IgD-negative memory B cell (primary cell): ENCODE measurements around the gene LRRC4C. TPM values are rescaled to one million over a fixed set of nuclear protein-coding genes. Genes with fewer than 3 reads are reported as not detected.

Source experiments
- H3K27ac Mint-ChIP-seq, 3 donors: one replicate each; pipeline ENCODE4 v1.8.0; 2020 to 2022; ENCODE audit warnings: mild to moderate bottlenecking in 3 of 3, mixed read lengths in 3 of 3, moderate library complexity in 1 of 3
- H3K27me3 Mint-ChIP-seq: one replicate; pipeline ENCODE4 v1.8.0; 2021; ENCODE audit warnings: mixed read lengths
- H3K36me3 Mint-ChIP-seq: one replicate; pipeline ENCODE4 v1.8.0; 2020; ENCODE audit warnings: mild to moderate bottlenecking, mixed read lengths
- H3K4me1 Mint-ChIP-seq, 3 donors: one replicate each; pipeline ENCODE4 v1.8.0; 2020 to 2022; ENCODE audit warnings: mixed read lengths in 3 of 3, mild to moderate bottlenecking in 1 of 3
- H3K4me3 Mint-ChIP-seq, 4 donors: one replicate each; pipeline ENCODE4 v1.8.0; 2020 to 2022; ENCODE audit warnings: mild to moderate bottlenecking in 4 of 4, mixed read lengths in 4 of 4, moderate library complexity in 3 of 4
- H3K9me3 Mint-ChIP-seq, 3 donors: one replicate each; pipeline ENCODE4 v1.8.0; 2020 to 2021; ENCODE audit warnings: mixed read lengths in 3 of 3, mild to moderate bottlenecking in 1 of 3
- polyA plus RNA-seq: library from polyadenylated mRNA; unstranded; fragments of 300-500 nt; fragmentation: Illumina TruSeq; gene quantifications from one replicate; pipeline ENCODE4 v1.2.3, GENCODE V29; 2021

LRRC4C gene
- polyA plus RNA-seq, 1 donor from 2014 or later: not detected

GRCh38 chr11:40388097-40388818 lies 1071.2 kb downstream of the LRRC4C start:
- Mint-ChIP-seq H3K4me3 (no peak overlapping the region), H3K27me3 (no peaks in the 10 kb centered on the region), H3K36me3 (no peaks in the 10 kb centered on the region), H3K4me1 (no peaks in the 10 kb centered on the region), H3K27ac (no peak overlapping the region), H3K9me3 (peaks cover 0 to 5% (median 0%) of the 10 kb centered on the region in 3 donors)

- Mint-ChIP-seq H3K4me1 (no peaks in the 10 kb centered on the region), H3K27me3 (no peaks in the 10 kb centered on the region), H3K36me3 (no peaks in the 10 kb centered on the region), H3K4me3 (no peak overlapping the region), H3K9me3 (peaks cover 0 to 5% (median 0%) of the 10 kb centered on the region in 3 donors), H3K27ac (no peak overlapping the region)
These were observed 1072.0 kb downstream of the LRRC4C start for GRCh38 chr11:40387240-40387980.

- Mint-ChIP-seq H3K36me3 (no peaks in the 10 kb centered on the region), H3K27me3 (no peaks in the 10 kb centered on the region), H3K4me1 (no peaks in the 10 kb centered on the region), H3K27ac (no peak overlapping the region), H3K4me3 (no peak overlapping the region), H3K9me3 (peaks cover 0 to 5% (median 2%) of the 10 kb centered on the region in 3 donors)
These were observed 1074.5 kb downstream of the LRRC4C start for GRCh38 chr11:40384991-40385390.

GRCh38 chr11:40381481-40381880 lies 1078.0 kb downstream of the LRRC4C start:
- no peaks in the 10 kb centered on the region for H3K4me1 Mint-ChIP-seq
- no peaks in the 10 kb centered on the region for H3K27me3 Mint-ChIP-seq
- H3K27ac Mint-ChIP-seq: no peak overlapping the region
- no peak overlapping the region for H3K4me3 Mint-ChIP-seq
- H3K9me3 Mint-ChIP-seq: peaks cover 1 to 5% (median 2%) of the 10 kb centered on the region in 3 donors
- H3K36me3 Mint-ChIP-seq: no peaks in the 10 kb centered on the region

- no peak overlapping the region for H3K27ac Mint-ChIP-seq
- H3K27me3 Mint-ChIP-seq: no peaks in the 10 kb centered on the region
- H3K4me3 Mint-ChIP-seq: no peak overlapping the region
- no peaks in the 10 kb centered on the region for H3K36me3 Mint-ChIP-seq
- H3K9me3 Mint-ChIP-seq: peaks cover 0 to 5% (median 1%) of the 10 kb centered on the region in 3 donors
- no peaks in the 10 kb centered on the region for H3K4me1 Mint-ChIP-seq
These were observed 1078.6 kb downstream of the LRRC4C start for GRCh38 chr11:40380835-40381234.

- H3K9me3 Mint-ChIP-seq: peaks cover 0 to 14% (median 4%) of the 10 kb centered on the region in 3 donors
- H3K4me3 Mint-ChIP-seq: no peak overlapping the region
- H3K27me3 Mint-ChIP-seq: no peaks in the 10 kb centered on the region
- H3K27ac Mint-ChIP-seq: no peak overlapping the region
- H3K36me3 Mint-ChIP-seq: no peaks in the 10 kb centered on the region
- H3K4me1 Mint-ChIP-seq: no peaks in the 10 kb centered on the region
These were observed 1083.1 kb downstream of the LRRC4C start for GRCh38 chr11:40376331-40376730.

GRCh38 chr11:40370821-40371616 lies 1088.4 kb downstream of the LRRC4C start:
- Mint-ChIP-seq H3K27me3 (no peaks in the 10 kb centered on the region), H3K4me3 (no peak overlapping the region), H3K4me1 (no peaks in the 10 kb centered on the region), H3K27ac (no peak overlapping the region), H3K9me3 (peaks cover 0 to 9% (median 2%) of the 10 kb centered on the region in 3 donors), H3K36me3 (no peaks in the 10 kb centered on the region)

- Mint-ChIP-seq H3K9me3 (peaks cover 1 to 11% (median 7%) of the 10 kb centered on the region in 3 donors), H3K27ac (no peak overlapping the region), H3K4me3 (no peak overlapping the region)
These were observed 1099.2 kb downstream of the LRRC4C start for GRCh38 chr11:40360206-40360798.

GRCh38 chr11:40354121-40354520 lies 1105.3 kb downstream of the LRRC4C start:
- H3K4me1 Mint-ChIP-seq: no peaks in the 10 kb centered on the region
- no peak overlapping the region for H3K27ac Mint-ChIP-seq
- no peaks in the 10 kb centered on the region for H3K36me3 Mint-ChIP-seq
- no peaks in the 10 kb centered on the region for H3K27me3 Mint-ChIP-seq
- no peak overlapping the region for H3K4me3 Mint-ChIP-seq
- H3K9me3 Mint-ChIP-seq: peaks cover 2 to 13% (median 3%) of the 10 kb centered on the region in 3 donors

More at GRCh38 chr11:40360206-40360798, 1099.2 kb downstream of the LRRC4C start:
- H3K36me3 Mint-ChIP-seq: no peaks in the 10 kb centered on the region
- H3K27me3 Mint-ChIP-seq: no peaks in the 10 kb centered on the region
- no peaks in the 10 kb centered on the region for H3K4me1 Mint-ChIP-seq

- no peak overlapping the region for H3K27ac Mint-ChIP-seq
- H3K4me1 Mint-ChIP-seq: no peaks in the 10 kb centered on the region
- H3K36me3 Mint-ChIP-seq: no peaks in the 10 kb centered on the region
- H3K9me3 Mint-ChIP-seq: peaks cover 2 to 13% (median 4%) of the 10 kb centered on the region in 3 donors
- no peaks in the 10 kb centered on the region for H3K27me3 Mint-ChIP-seq
- no peak overlapping the region for H3K4me3 Mint-ChIP-seq
These were observed 1118.5 kb downstream of the LRRC4C start for GRCh38 chr11:40340911-40341310.

GRCh38 chr11:40338739-40339138 lies 1120.7 kb downstream of the LRRC4C start:
- Mint-ChIP-seq H3K27me3 (no peaks in the 10 kb centered on the region), H3K27ac (no peak overlapping the region), H3K4me3 (no peak overlapping the region), H3K9me3 (peaks cover 2 to 8% (median 4%) of the 10 kb centered on the region in 3 donors), H3K4me1 (no peaks in the 10 kb centered on the region), H3K36me3 (no peaks in the 10 kb centered on the region)

- H3K4me1 Mint-ChIP-seq: no peaks in the 10 kb centered on the region
- no peaks in the 10 kb centered on the region for H3K36me3 Mint-ChIP-seq
- no peak overlapping the region for H3K27ac Mint-ChIP-seq
- H3K4me3 Mint-ChIP-seq: no peak overlapping the region
- H3K9me3 Mint-ChIP-seq: peaks cover 2 to 4% (median 3%) of the 10 kb centered on the region in 3 donors
- no peaks in the 10 kb centered on the region for H3K27me3 Mint-ChIP-seq
These were observed 1121.4 kb downstream of the LRRC4C start for GRCh38 chr11:40338062-40338461.

- Mint-ChIP-seq H3K9me3 (peaks cover 2 to 7% (median 3%) of the 10 kb centered on the region in 3 donors), H3K36me3 (no peaks in the 10 kb centered on the region), H3K27ac (no peak overlapping the region), H3K27me3 (no peaks in the 10 kb centered on the region), H3K4me3 (no peak overlapping the region), H3K4me1 (no peaks in the 10 kb centered on the region)
These were observed 1122.3 kb downstream of the LRRC4C start for GRCh38 chr11:40337118-40337517.

- peaks cover 0 to 5% (median 3%) of the 10 kb centered on the region in 3 donors for H3K4me1 Mint-ChIP-seq
- H3K4me3 Mint-ChIP-seq: no peak overlapping the region
- peaks cover 0 to 11% (median 6%) of the 10 kb centered on the region in 3 donors for H3K9me3 Mint-ChIP-seq
- no peaks in the 10 kb centered on the region for H3K27me3 Mint-ChIP-seq
- no peaks in the 10 kb centered on the region for H3K36me3 Mint-ChIP-seq
- H3K27ac Mint-ChIP-seq: no peak overlapping the region
These were observed 1130.4 kb downstream of the LRRC4C start for GRCh38 chr11:40328890-40329614.
